ENCODE data around the gene SCNN1B.

- TF ChIP-seq CTCF (conservative IDR thresholded peaks at IDR 0.05; ENCODE audit: low read depth, low read length), result no peak
- TF ChIP-seq EZH2 (IDR thresholded peaks at IDR 0.05; ENCODE audit: borderline replicate concordance, low read depth, low read length, poor library complexity, severe bottlenecking), result no peak
These were observed 114.7 kb downstream of the SCNN1B start for GRCh38 chr16:23416816-23417215.
